ENCODE measurements around the gene LDLRAD1. TPM values are rescaled to one million over a fixed set of nuclear protein-coding genes. Genes with fewer than 3 reads are reported as not detected.
"Not testable (repeated sequence)": the region's sequence is repeated elsewhere in the genome, so short reads cannot be mapped to it uniquely, and the experiment has no call there.

The LDLRAD1 gene
- total RNA-seq, 1 donor from 2014 or later, result not detected

- no peak for TF ChIP-seq CTCF (IDR thresholded peaks at IDR 0.05; ENCODE audit: insufficient read depth, low read length, poor library complexity, severe bottlenecking)
These were observed 23.8 kb upstream of the LDLRAD1 start for GRCh38 chr1:54041806-54042205.

GRCh38 chr1:54037476-54037875, 19.5 kb upstream of the LDLRAD1 start:
- H3K36me3 ChIP-seq (ENCODE audit: control insufficient read depth, insufficient read depth, low read length), result no peaks in the 10 kb centered on the region
- no peak for DNase-seq (ENCODE audit: low read depth)

More at GRCh38 chr1:54041806-54042205, 23.8 kb upstream of the LDLRAD1 start:
- H3K36me3 ChIP-seq (ENCODE audit: control insufficient read depth, insufficient read depth, low read length), result no peaks in the 10 kb centered on the region
- no peaks in the 10 kb centered on the region for H3K27me3 ChIP-seq (ENCODE audit: control insufficient read depth, insufficient read depth, low read length)
- no peak overlapping the region for H3K4me3 ChIP-seq (ENCODE audit: low read depth, low read length)
- no peak for DNase-seq (ENCODE audit: low read depth)

GRCh38 chr1:54028306-54029251, 10.6 kb upstream of the LDLRAD1 start:
- TF ChIP-seq CTCF (IDR thresholded peaks at IDR 0.05; ENCODE audit: insufficient read depth, low read length, poor library complexity, severe bottlenecking), result no peak
- H3K4me3 ChIP-seq (ENCODE audit: low read depth, low read length), result no peak overlapping the region
- no peak for DNase-seq (ENCODE audit: low read depth)
- H3K27me3 ChIP-seq (ENCODE audit: control insufficient read depth, insufficient read depth, low read length), result no peaks in the 10 kb centered on the region
- H3K36me3 ChIP-seq (ENCODE audit: control insufficient read depth, insufficient read depth, low read length), result no peaks in the 10 kb centered on the region

More at GRCh38 chr1:54037476-54037875, 19.5 kb upstream of the LDLRAD1 start:
- no peaks in the 10 kb centered on the region for H3K27me3 ChIP-seq (ENCODE audit: control insufficient read depth, insufficient read depth, low read length)
- TF ChIP-seq CTCF (IDR thresholded peaks at IDR 0.05; ENCODE audit: insufficient read depth, low read length, poor library complexity, severe bottlenecking), result no peak
- H3K4me3 ChIP-seq (ENCODE audit: low read depth, low read length), result no peak overlapping the region

- Histone ChIP-seq H3K4me3 (ENCODE audit: low read depth, low read length) (no peak overlapping the region), H3K27me3 (ENCODE audit: control insufficient read depth, insufficient read depth, low read length) (no peaks in the 10 kb centered on the region), H3K36me3 (ENCODE audit: control insufficient read depth, insufficient read depth, low read length) (no peaks in the 10 kb centered on the region)
- no peak for DNase-seq (ENCODE audit: low read depth)
- no peak for TF ChIP-seq CTCF (IDR thresholded peaks at IDR 0.05; ENCODE audit: insufficient read depth, low read length, poor library complexity, severe bottlenecking)
These were observed 9.9 kb upstream of the LDLRAD1 start for GRCh38 chr1:54027848-54028247.

GRCh38 chr1:54024811-54025210, 6.8 kb upstream of the LDLRAD1 start:
- not testable (repeated sequence) for H3K4me3 ChIP-seq (ENCODE audit: low read depth, low read length); DNase-seq (ENCODE audit: low read depth); H3K36me3 ChIP-seq (ENCODE audit: control insufficient read depth, insufficient read depth, low read length); H3K27me3 ChIP-seq (ENCODE audit: control insufficient read depth, insufficient read depth, low read length)

DNA sequence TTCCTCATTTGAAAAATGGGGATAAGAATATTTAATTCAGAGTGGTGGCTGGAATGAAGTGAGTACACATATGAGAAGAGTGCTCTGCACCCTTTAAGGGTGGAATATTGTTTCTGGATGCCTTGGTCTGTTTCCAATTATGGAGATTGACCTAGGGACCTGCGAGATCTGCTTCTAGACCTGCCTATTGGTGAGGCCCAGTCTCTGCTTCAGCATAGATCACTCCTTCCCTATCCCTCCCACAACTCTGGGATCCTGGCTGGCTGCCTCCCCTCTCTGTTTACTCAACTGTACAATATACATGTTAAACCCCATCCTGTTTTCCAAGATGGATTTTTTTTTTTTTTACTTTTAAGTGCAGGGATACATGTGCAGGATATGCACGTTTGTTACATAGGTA, 6.4 kb upstream of the LDLRAD1 start:
- no peak for TF ChIP-seq CTCF (IDR thresholded peaks at IDR 0.05; ENCODE audit: insufficient read depth, low read length, poor library complexity, severe bottlenecking)
- no peaks in the 10 kb centered on the region for H3K36me3 ChIP-seq (ENCODE audit: control insufficient read depth, insufficient read depth, low read length)
- H3K4me3 ChIP-seq (ENCODE audit: low read depth, low read length), result no peak overlapping the region
- no peaks in the 10 kb centered on the region for H3K27me3 ChIP-seq (ENCODE audit: control insufficient read depth, insufficient read depth, low read length)
- DNase-seq (ENCODE audit: low read depth), result no peak

DNA sequence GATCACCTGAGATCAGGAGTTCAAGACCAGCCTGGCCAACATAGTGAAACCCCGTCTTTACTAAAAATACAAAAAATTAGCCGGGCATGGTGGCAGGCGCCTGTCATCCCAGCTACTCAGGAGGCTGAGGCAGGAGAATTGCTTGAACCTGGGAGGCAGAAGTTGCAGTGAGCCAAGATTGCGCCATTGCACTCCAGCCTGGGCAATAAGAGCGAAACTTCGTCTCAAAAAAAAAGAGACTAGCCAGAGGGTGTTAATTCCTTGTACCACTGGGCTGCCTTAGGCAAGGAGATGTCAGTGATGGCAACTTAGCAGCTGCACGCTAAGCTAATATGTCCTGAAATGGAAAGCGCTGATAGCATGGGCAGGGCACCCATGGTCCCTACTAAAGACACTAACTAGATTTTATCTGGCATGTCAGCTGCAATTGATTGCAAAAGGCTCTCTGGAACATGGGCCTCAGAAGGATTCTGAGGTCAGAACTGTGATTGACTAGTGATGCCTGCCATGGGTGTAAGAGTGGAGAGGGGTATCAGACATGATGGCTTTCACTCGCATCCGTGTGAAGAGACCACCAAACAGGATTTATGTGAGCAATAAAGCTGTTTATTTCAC, 1.7 kb upstream of the LDLRAD1 start:
- H3K4me3 ChIP-seq (ENCODE audit: low read depth, low read length); H3K36me3 ChIP-seq (ENCODE audit: control insufficient read depth, insufficient read depth, low read length); DNase-seq (ENCODE audit: low read depth): not testable (repeated sequence)
- peaks cover 13% of the 10 kb centered on the region for H3K27me3 ChIP-seq (ENCODE audit: control insufficient read depth, insufficient read depth, low read length)
